CD8-positive, alpha-beta memory T cell (primary cell): Measurements from ENCODE around the gene BAZ2A. TPM values are rescaled to one million over a fixed set of nuclear protein-coding genes. Genes with fewer than 3 reads are reported as not detected.
A peak's percentile ranks its signal among the peaks of the same experiment; 100 is the strongest.

ENCODE experiments used
- CTCF ChIA-PET: fragments of 350-600 bp; sonication (Branson Sonifier 250); formaldehyde crosslinking; loops from one replicate; lab custom pipeline; 2021; ENCODE audit warnings: antibody characterized with exemption; lab: Charles Lee
- POLR2A ChIA-PET: fragments of 350-600 bp; sonication (Branson Sonifier 250); formaldehyde crosslinking; loops from one replicate; lab custom pipeline; 2021; ENCODE audit warnings: antibody characterized with exemption; lab: Charles Lee
- DNase-seq, 5 donors: peaks; one replicate each; pipeline versions ENCODE4 v3.0.0 to v3.0.0-alpha.2; 2020 to 2022; ENCODE audit warnings: mixed read lengths in 1 of 5
- H3K27ac ChIP-seq: one replicate; pipeline ENCODE4 v1.7.0; 2013; ENCODE audit warnings: low read depth, mild to moderate bottlenecking, low read length, moderate library complexity
- H3K27me3 ChIP-seq: 2 replicates; pipeline ENCODE4 v1.7.0; 2013; ENCODE audit warnings: low read length, mild to moderate bottlenecking; ENCODE audit not compliant: insufficient read depth, poor library complexity, severe bottlenecking
- H3K36me3 ChIP-seq: 2 replicates; pipeline ENCODE4 v1.7.0; 2013; ENCODE audit warnings: mild to moderate bottlenecking, low read length, moderate library complexity; ENCODE audit not compliant: insufficient read depth
- H3K4me1 ChIP-seq: 2 replicates; pipeline ENCODE4 v1.7.0; 2013; ENCODE audit warnings: mild to moderate bottlenecking, low read length, moderate library complexity; ENCODE audit not compliant: insufficient read depth
- H3K4me3 ChIP-seq: 2 replicates; pipeline ENCODE4 v1.7.0; 2013; ENCODE audit warnings: mild to moderate bottlenecking, low read length
- H3K9me3 ChIP-seq: 2 replicates; pipeline ENCODE4 v1.7.0; 2013; ENCODE audit warnings: mild to moderate bottlenecking, low read length
- H3K27ac Mint-ChIP-seq, 8 donors: one replicate each; pipeline ENCODE4 v1.8.0; 2020 to 2021; ENCODE audit warnings: mixed read lengths in 8 of 8, mild to moderate bottlenecking in 6 of 8, inconsistent platforms in 3 of 8, moderate library complexity in 3 of 8
- H3K27me3 Mint-ChIP-seq, 2 donors: one replicate each; pipeline ENCODE4 v1.8.0; 2020 to 2021; ENCODE audit warnings: mixed read lengths in 2 of 2, mild to moderate bottlenecking in 1 of 2, moderate library complexity in 1 of 2
- H3K36me3 Mint-ChIP-seq, 3 donors: one replicate each; pipeline ENCODE4 v1.8.0; 2020 to 2021; ENCODE audit warnings: mixed read lengths in 3 of 3, inconsistent platforms in 1 of 3, mild to moderate bottlenecking in 1 of 3
- H3K4me1 Mint-ChIP-seq, 3 donors: one replicate each; pipeline ENCODE4 v1.8.0; 2020 to 2021; ENCODE audit warnings: mixed read lengths in 3 of 3, inconsistent platforms in 1 of 3, mild to moderate bottlenecking in 1 of 3
- H3K4me3 Mint-ChIP-seq, 7 donors: one replicate each; pipeline ENCODE4 v1.8.0; 2020 to 2021; ENCODE audit warnings: mixed read lengths in 7 of 7, mild to moderate bottlenecking in 6 of 7, moderate library complexity in 4 of 7, inconsistent platforms in 2 of 7
- H3K9me3 Mint-ChIP-seq, 5 donors: one replicate each; pipeline ENCODE4 v1.8.0; 2020 to 2022; ENCODE audit warnings: mixed read lengths in 5 of 5, mild to moderate bottlenecking in 3 of 5, moderate library complexity in 2 of 5, inconsistent platforms in 1 of 5
- polyA plus RNA-seq: library from polyadenylated mRNA; unstranded; fragments of 300-500 nt; fragmentation: Illumina TruSeq; gene quantifications from one replicate; pipeline ENCODE4 v1.2.3, GENCODE V29; 2021
- total RNA-seq, 2 experiments: library from RNA; stranded (reverse); gene quantifications; one replicate each; pipeline ENCODE4 v1.2.3, GENCODE V29; 2021

BAZ2A gene
- total and polyA plus RNA-seq, 3 experiments from 2014 or later: 36.4 to 89.1 (median 87.3) TPM

- Mint-ChIP-seq H3K36me3 (peaks cover 0 to 35% (median 6%) of the 10 kb centered on the region in 3 donors), H3K27me3 (no peaks in the 10 kb centered on the region), H3K4me1 (peaks cover 0 to 3% (median 2%) of the 10 kb centered on the region in 3 donors), H3K9me3 (no peaks in the 10 kb centered on the region), H3K4me3 (no peak overlapping the region), H3K27ac (peak overlapping the region in 5 of 8 donors; percentile 1 to 90 (median 44))
- no peaks in the 10 kb centered on the region for H3K4me1 ChIP-seq
- peak; percentile 37 to 69 (median 51) for DNase-seq
- no peaks in the 10 kb centered on the region for H3K9me3 ChIP-seq
- no peaks in the 10 kb centered on the region for H3K27me3 ChIP-seq
- H3K36me3 ChIP-seq: peaks cover 21% of the 10 kb centered on the region
- CTCF ChIA-PET: interaction anchor here (0.7 to 2.6 kb wide), 13 partner anchors 8 to 87 kb away, joined by 3 to 12 read pairs (median 4); no protein-coding TSS in a partner anchor
- POLR2A ChIA-PET: interaction anchor here (1.2 kb wide), 1 partner anchor 35 kb away, joined by 3 read pairs; no protein-coding TSS in a partner anchor
- H3K27ac ChIP-seq: no peak overlapping the region
- no peak overlapping the region for H3K4me3 ChIP-seq
Observed at GRCh38 chr12:56593909-56594621, 36.1 kb downstream of the BAZ2A start.

DNA sequence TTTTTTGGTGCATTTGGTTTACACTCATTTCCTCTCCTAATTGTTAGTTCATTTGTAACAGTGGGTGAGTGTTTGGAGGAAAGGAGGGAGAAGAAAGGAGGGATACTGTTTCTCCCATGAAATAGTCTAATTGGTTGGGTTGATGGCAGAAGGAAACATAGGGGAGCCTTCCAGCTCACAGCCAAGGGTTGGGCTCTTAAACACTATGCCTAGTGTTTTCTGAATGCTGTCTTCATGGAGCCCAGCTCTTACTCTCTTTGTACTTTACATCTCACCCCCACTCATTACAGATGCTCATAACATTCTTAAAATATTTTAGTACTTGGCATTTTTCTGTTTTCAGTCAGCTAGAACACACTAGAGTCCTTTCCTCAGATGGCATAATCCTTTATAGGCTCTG lies 38.2 kb downstream of the BAZ2A start:
- ChIA-PET POLR2A (no interaction called here), CTCF (interaction anchor here (0.7 to 2.7 kb wide), 5 partner anchors 11 to 45 kb away, joined by 3 to 7 read pairs (median 4); no protein-coding TSS in a partner anchor)
- no peaks in the 10 kb centered on the region for H3K4me1 ChIP-seq
- H3K27ac Mint-ChIP-seq: peak overlapping the region in 2 of 8 donors; percentile 3 to 81
- H3K4me3 ChIP-seq: no peak overlapping the region
- no peaks in the 10 kb centered on the region for H3K27me3 Mint-ChIP-seq
- no peaks in the 10 kb centered on the region for H3K9me3 ChIP-seq
- no peak overlapping the region for H3K4me3 Mint-ChIP-seq
- no peak overlapping the region for H3K27ac ChIP-seq
- H3K36me3 ChIP-seq: peaks cover 2% of the 10 kb centered on the region
- peaks cover 0 to 31% (median 1%) of the 10 kb centered on the region in 3 donors for H3K36me3 Mint-ChIP-seq
- H3K9me3 Mint-ChIP-seq: no peaks in the 10 kb centered on the region
- DNase-seq: no peak
- peaks cover 0 to 3% (median 2%) of the 10 kb centered on the region in 3 donors for H3K4me1 Mint-ChIP-seq
- H3K27me3 ChIP-seq: no peaks in the 10 kb centered on the region

GRCh38 chr12:56591126-56591525 lies 39.0 kb downstream of the BAZ2A start:
- Mint-ChIP-seq H3K4me1 (peaks cover 0 to 3% (median 2%) of the 10 kb centered on the region in 3 donors), H3K9me3 (no peaks in the 10 kb centered on the region), H3K36me3 (peaks cover 0 to 24% (median 1%) of the 10 kb centered on the region in 3 donors), H3K4me3 (no peak overlapping the region), H3K27ac (peak overlapping the region in 1 of 8 donors; percentile 28), H3K27me3 (no peaks in the 10 kb centered on the region)
- no peaks in the 10 kb centered on the region for H3K4me1 ChIP-seq
- H3K9me3 ChIP-seq: no peaks in the 10 kb centered on the region
- POLR2A ChIA-PET: no interaction called here
- no peaks in the 10 kb centered on the region for H3K36me3 ChIP-seq
- H3K27ac ChIP-seq: no peak overlapping the region
- no peak overlapping the region for H3K4me3 ChIP-seq
- DNase-seq: no peak
- CTCF ChIA-PET: interaction anchor here (0.6 to 2.7 kb wide), 8 partner anchors 10 to 89 kb away, joined by 3 to 13 read pairs (median 4); no protein-coding TSS in a partner anchor
- no peaks in the 10 kb centered on the region for H3K27me3 ChIP-seq

DNA sequence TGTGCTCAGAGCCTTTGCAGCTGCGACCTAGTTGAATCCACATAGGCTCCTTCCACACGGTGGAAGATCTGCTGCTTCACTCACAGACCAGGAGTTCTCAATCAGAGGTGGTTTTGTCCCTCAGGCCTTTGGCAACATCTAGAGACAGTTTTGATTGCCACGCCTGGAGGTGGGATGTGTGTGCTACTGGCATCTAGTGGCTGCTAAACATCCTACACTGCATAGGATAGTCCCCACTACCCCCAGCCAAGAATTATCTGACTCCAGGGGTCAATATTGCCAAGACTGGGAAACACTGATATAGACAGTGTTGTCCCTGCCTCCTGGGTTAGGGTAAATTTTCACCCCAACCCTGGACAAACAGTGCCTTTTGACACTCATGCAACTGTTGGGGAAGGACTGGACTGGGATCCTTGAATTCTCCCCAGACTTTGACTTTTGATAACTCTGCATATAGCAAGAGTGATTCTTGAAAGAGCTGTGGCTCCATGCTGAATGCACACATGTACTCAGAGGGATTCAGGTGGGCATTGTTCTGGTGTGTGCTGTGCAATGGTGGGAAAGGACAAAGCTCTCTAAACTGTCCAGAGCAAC lies 39.8 kb downstream of the BAZ2A start:
- H3K27ac Mint-ChIP-seq: peak overlapping the region in 2 of 8 donors; percentile 12 to 36
- H3K27me3 ChIP-seq: no peaks in the 10 kb centered on the region
- H3K4me3 ChIP-seq: no peak overlapping the region
- H3K4me1 Mint-ChIP-seq: peaks cover 0 to 3% (median 2%) of the 10 kb centered on the region in 3 donors
- H3K36me3 Mint-ChIP-seq: peaks cover 0 to 18% (median 1%) of the 10 kb centered on the region in 3 donors
- CTCF ChIA-PET: interaction anchor here (0.6 to 2.7 kb wide), 9 partner anchors 10 to 88 kb away, joined by 3 to 13 read pairs (median 4); no protein-coding TSS in a partner anchor
- H3K27ac ChIP-seq: no peak overlapping the region
- POLR2A ChIA-PET: no interaction called here
- no peaks in the 10 kb centered on the region for H3K9me3 ChIP-seq
- no peaks in the 10 kb centered on the region for H3K27me3 Mint-ChIP-seq
- no peaks in the 10 kb centered on the region for H3K4me1 ChIP-seq
- H3K36me3 ChIP-seq: no peaks in the 10 kb centered on the region
- no peak overlapping the region for H3K4me3 Mint-ChIP-seq
- no peak for DNase-seq
- H3K9me3 Mint-ChIP-seq: no peaks in the 10 kb centered on the region

DNA sequence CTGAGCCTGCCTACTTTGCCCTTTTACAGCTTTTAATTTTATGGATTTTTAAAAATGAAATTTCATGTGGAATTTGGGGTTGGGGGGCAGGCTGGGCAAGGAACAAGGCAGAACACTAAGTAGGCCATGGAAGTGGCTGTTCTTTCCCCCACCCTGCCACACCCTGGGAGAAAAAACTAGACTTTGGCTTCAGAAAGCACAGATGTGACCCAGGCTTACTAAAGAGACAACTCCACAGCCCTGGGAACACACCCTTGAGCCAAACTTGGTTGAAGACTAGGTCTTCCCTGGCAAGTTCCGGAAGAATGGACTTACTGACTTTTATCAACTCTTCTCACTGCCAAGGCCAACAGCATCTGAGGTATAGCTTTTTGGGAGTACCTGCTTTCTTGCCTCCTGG lies 40.3 kb downstream of the BAZ2A start:
- peak overlapping the region in 1 of 8 donors; percentile 60 for H3K27ac Mint-ChIP-seq
- H3K27me3 Mint-ChIP-seq: no peaks in the 10 kb centered on the region
- Histone ChIP-seq H3K27me3 (no peaks in the 10 kb centered on the region), H3K36me3 (no peaks in the 10 kb centered on the region), H3K9me3 (no peaks in the 10 kb centered on the region), H3K27ac (no peak overlapping the region), H3K4me1 (no peaks in the 10 kb centered on the region), H3K4me3 (no peak overlapping the region)
- CTCF ChIA-PET: interaction anchor here (0.6 to 2.4 kb wide), 4 partner anchors 12 to 80 kb away, joined by 4 to 13 read pairs (median 6); no protein-coding TSS in a partner anchor
- H3K4me1 Mint-ChIP-seq: peaks cover 0 to 3% (median 2%) of the 10 kb centered on the region in 3 donors
- no peaks in the 10 kb centered on the region for H3K9me3 Mint-ChIP-seq
- POLR2A ChIA-PET: no interaction called here
- H3K36me3 Mint-ChIP-seq: peaks cover 0 to 16% (median 1%) of the 10 kb centered on the region in 3 donors
- DNase-seq: no peak
- H3K4me3 Mint-ChIP-seq: no peak overlapping the region

- Histone ChIP-seq H3K27me3 (no peaks in the 10 kb centered on the region), H3K36me3 (no peaks in the 10 kb centered on the region), H3K4me1 (peaks cover 18% of the 10 kb centered on the region), H3K27ac (no peak overlapping the region), H3K4me3 (no peak overlapping the region), H3K9me3 (no peaks in the 10 kb centered on the region)
- peaks cover 0 to 16% (median 1%) of the 10 kb centered on the region in 3 donors for H3K36me3 Mint-ChIP-seq
- H3K27ac Mint-ChIP-seq: no peak overlapping the region
- CTCF ChIA-PET: interaction anchor here (1.2 kb wide), 1 partner anchor 8 kb away, joined by 4 read pairs; no protein-coding TSS in a partner anchor
- no peak for DNase-seq
- H3K4me3 Mint-ChIP-seq: no peak overlapping the region
- POLR2A ChIA-PET: no interaction called here
- H3K27me3 Mint-ChIP-seq: no peaks in the 10 kb centered on the region
- no peaks in the 10 kb centered on the region for H3K9me3 Mint-ChIP-seq
- peaks cover 17 to 26% (median 18%) of the 10 kb centered on the region in 3 donors for H3K4me1 Mint-ChIP-seq
Observed at GRCh38 chr12:56585098-56585497, 45.0 kb downstream of the BAZ2A start.

DNA sequence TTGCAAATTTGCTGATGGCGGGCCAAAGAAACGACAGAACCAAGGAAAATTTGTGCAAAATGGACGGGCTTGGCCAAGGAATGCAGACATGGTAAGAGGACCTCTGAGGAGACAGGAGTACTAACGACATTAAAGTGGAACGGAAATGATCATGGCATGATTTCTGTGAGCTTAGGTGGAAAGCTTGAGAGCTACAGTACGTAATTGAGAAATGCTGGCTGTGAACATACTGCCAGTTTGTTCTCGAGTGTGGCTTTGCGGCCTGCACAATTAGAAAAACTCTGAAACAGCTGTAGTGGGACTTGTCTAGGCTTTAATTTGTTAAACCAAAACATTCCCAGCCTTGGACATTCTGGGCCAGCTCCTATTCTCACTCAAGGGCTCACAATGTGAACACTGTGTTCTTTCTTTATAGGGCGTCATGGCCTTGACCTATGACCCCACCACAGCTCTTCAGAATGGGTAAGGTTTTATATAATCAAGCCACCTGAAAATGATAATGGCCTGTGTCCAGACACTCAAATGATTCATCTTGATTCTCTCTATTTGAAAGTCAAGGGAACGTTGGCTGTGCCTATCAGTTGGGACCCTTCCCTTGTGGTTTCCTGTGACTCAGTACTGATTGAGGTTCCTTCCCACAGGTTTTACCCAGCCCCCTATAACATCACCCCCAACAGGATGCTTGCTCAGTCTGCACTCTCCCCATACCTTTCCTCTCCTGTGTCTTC lies 48.5 kb downstream of the BAZ2A start:
- Histone ChIP-seq H3K36me3 (no peaks in the 10 kb centered on the region), H3K27ac (no peak overlapping the region), H3K4me1 (peaks cover 18% of the 10 kb centered on the region), H3K4me3 (no peak overlapping the region), H3K27me3 (no peaks in the 10 kb centered on the region), H3K9me3 (no peaks in the 10 kb centered on the region)
- DNase-seq: peak in 4 of 5 donors; percentile 10 to 62 (median 38)
- ChIA-PET CTCF (interaction anchor here (1.0 to 2.0 kb wide), 7 partner anchors 10 to 75 kb away, joined by 3 to 12 read pairs (median 6); partner anchors contain the start of gene RBMS2), POLR2A (interaction anchor here (0.6 to 0.7 kb wide), 2 partner anchors 8 to 60 kb away, joined by 5 to 9 read pairs; partner anchors contain the start of gene RBMS2)
- H3K4me3 Mint-ChIP-seq: peak overlapping the region in 6 of 7 donors; percentile 8 to 41 (median 32)
- no peaks in the 10 kb centered on the region for H3K9me3 Mint-ChIP-seq
- H3K36me3 Mint-ChIP-seq: no peaks in the 10 kb centered on the region
- H3K27ac Mint-ChIP-seq: peak overlapping the region; percentile 31 to 97 (median 86)
- no peaks in the 10 kb centered on the region for H3K27me3 Mint-ChIP-seq
- peaks cover 17 to 26% (median 18%) of the 10 kb centered on the region in 3 donors for H3K4me1 Mint-ChIP-seq
